H1 (cell line): ENCODE results near the gene ARHGAP6. TPM values are rescaled to one million over a fixed set of nuclear protein-coding genes. Genes with fewer than 3 reads are reported as not detected.

Experiments used
- CTCF ChIA-PET: fragments of 300-600 bp; sonication (Branson Sonifier 250); formaldehyde crosslinking; loops from one replicate; lab custom pipeline; 2021; ENCODE audit not compliant: partially characterized antibody; lab: Charles Lee
- POLR2A ChIA-PET: fragments of 300-600 bp; sonication (Branson Sonifier 250); formaldehyde crosslinking; loops from one replicate; lab custom pipeline; 2021; ENCODE audit warnings: inconsistent platforms; ENCODE audit not compliant: partially characterized antibody; lab: Charles Lee
- DNase-seq, 2 experiments: peaks; one replicate each; pipeline versions ENCODE4 v3.0.0 to v3.0.0-alpha.2; 2010 to 2022; ENCODE audit warnings: low spot score in 2 of 2, low read depth in 1 of 2, mixed read lengths in 1 of 2
- FAIRE-seq: peaks from 2 replicates; lab custom pipeline; 2011; peaks lifted over from hg19 to GRCh38; lab: Jason Lieb, UNC
- H2AFZ ChIP-seq: 2 replicates; pipeline ENCODE4 v1.8.1; 2012; ENCODE audit warnings: low read length, inconsistent platforms
- H2AK5ac ChIP-seq: 2 replicates; pipeline ENCODE4 v1.6.1; 2013; ENCODE audit warnings: low read depth, low read length
- H2BK120ac ChIP-seq: replicated peaks from 2 replicates; pipeline ENCODE3; 2013; ENCODE audit warnings: low read depth, low read length, inconsistent platforms
- H2BK12ac ChIP-seq: 2 replicates; pipeline ENCODE4 v1.6.1; 2013; ENCODE audit warnings: low read depth, low read length
- H2BK15ac ChIP-seq: 2 replicates; pipeline ENCODE4 v1.6.1; 2013; ENCODE audit warnings: low read length
- H2BK20ac ChIP-seq: 2 replicates; pipeline ENCODE4 v1.6.1; 2013; ENCODE audit warnings: low read length
- H2BK5ac ChIP-seq: 2 replicates; pipeline ENCODE4 v1.6.1; 2013; ENCODE audit warnings: low read depth, low read length
- H3K14ac ChIP-seq: 2 replicates; pipeline ENCODE4 v1.6.1; 2013; ENCODE audit warnings: inconsistent platforms; ENCODE audit not compliant: insufficient read length
- H3K18ac ChIP-seq: 2 replicates; pipeline ENCODE4 v1.6.1; 2013; ENCODE audit warnings: low read length; ENCODE audit errors: extremely low read depth
- H3K23ac ChIP-seq: 2 replicates; pipeline ENCODE4 v1.6.1; 2013; ENCODE audit warnings: inconsistent platforms; ENCODE audit not compliant: insufficient read length
- H3K23me2 ChIP-seq: 2 replicates; pipeline ENCODE4 v1.6.1; 2013; ENCODE audit warnings: low read depth, low read length
- H3K27ac ChIP-seq: 2 replicates; pipeline ENCODE4 v1.6.1; 2011; ENCODE audit warnings: low read depth, low read length, inconsistent platforms
- H3K27me3 ChIP-seq, 4 experiments: replicated peaks in 1 of 4; 1 replicate in 1 of 4; 2 replicates in 3 of 4; pipeline versions ENCODE4 v1.6.1 to v1.8.1; 2011 to 2013; ENCODE audit warnings: low read length in 3 of 4, mild to moderate bottlenecking in 3 of 4, inconsistent platforms in 2 of 4, mixed read lengths in 2 of 4, moderate library complexity in 1 of 4; ENCODE audit not compliant: control insufficient read depth in 3 of 4, insufficient read depth in 3 of 4; ENCODE audit errors: extremely low read depth in 1 of 4
- H3K36me3 ChIP-seq, 4 experiments: 2 replicates each; pipeline versions ENCODE4 v1.6.1 to v1.8.1; 2011 to 2013; ENCODE audit warnings: mild to moderate bottlenecking in 4 of 4, low read length in 3 of 4, moderate library complexity in 2 of 4, control low read depth in 1 of 4, inconsistent platforms in 1 of 4; ENCODE audit not compliant: insufficient read depth in 4 of 4, control insufficient read depth in 2 of 4
- H3K4ac ChIP-seq: replicated peaks from 2 replicates; pipeline ENCODE3; 2013; ENCODE audit warnings: low read length, low read depth, mixed read lengths, inconsistent platforms; ENCODE audit not compliant: insufficient read length
- H3K4me1 ChIP-seq, 4 experiments: replicated peaks in 1 of 4; 1 replicate in 1 of 4; 2 replicates in 3 of 4; pipeline versions ENCODE4 v1.6.1 to v1.8.1; 2011 to 2013; ENCODE audit warnings: low read length in 3 of 4, inconsistent platforms in 2 of 4, mixed read lengths in 1 of 4; ENCODE audit not compliant: insufficient read depth in 4 of 4, control insufficient read depth in 3 of 4
- H3K4me2 ChIP-seq, 2 experiments: 2 replicates each; pipeline versions ENCODE4 v1.6.1 to v1.8.1; 2011 to 2013; ENCODE audit warnings: low read depth in 2 of 2, low read length in 2 of 2, control low read depth in 1 of 2, inconsistent platforms in 1 of 2, mild to moderate bottlenecking in 1 of 2; ENCODE audit not compliant: insufficient read depth in 1 of 2
- H3K4me3 ChIP-seq, 4 experiments: fragments of 200-600, 300-600 bp in 1 of 4; sonication (generic), shearing (Covaris generic), sonication (Bioruptor Twin) in 1 of 4; 2 replicates each; pipeline versions ENCODE4 v1.5.1 to v1.8.1; 2011 to 2016; ENCODE audit warnings: low read length in 4 of 4, low read depth in 3 of 4, control low read depth in 2 of 4, inconsistent platforms in 2 of 4, mild to moderate bottlenecking in 2 of 4, mixed read lengths in 1 of 4, moderate library complexity in 1 of 4; ENCODE audit not compliant: insufficient read depth in 2 of 4; ENCODE audit errors: extremely low read depth in 1 of 4
- H3K56ac ChIP-seq: replicated peaks from 2 replicates; pipeline ENCODE3; 2013; ENCODE audit warnings: low read depth, mild to moderate bottlenecking, mixed read lengths, low read length, inconsistent platforms; ENCODE audit not compliant: insufficient read length
- H3K79me1 ChIP-seq: 2 replicates; pipeline ENCODE4 v1.6.1; 2013; ENCODE audit warnings: low read depth, low read length, control low read depth
- H3K79me2 ChIP-seq, 2 experiments: 2 replicates each; pipeline versions ENCODE4 v1.6.1 to v1.8.1; 2012 to 2013; ENCODE audit warnings: low read length in 2 of 2, mild to moderate bottlenecking in 2 of 2, inconsistent platforms in 1 of 2; ENCODE audit not compliant: insufficient read depth in 2 of 2, control insufficient read depth in 1 of 2
- H3K9ac ChIP-seq, 4 experiments: replicated peaks in 1 of 4; 1 replicate in 1 of 4; 2 replicates in 3 of 4; pipeline versions ENCODE4 v1.6.1 to v1.8.1; 2011 to 2013; ENCODE audit warnings: low read depth in 3 of 4, low read length in 3 of 4, control low read depth in 2 of 4, mild to moderate bottlenecking in 2 of 4, moderate library complexity in 2 of 4, inconsistent platforms in 1 of 4; ENCODE audit errors: extremely low read depth in 1 of 4
- H3K9me3 ChIP-seq, 2 experiments: 2 replicates each; pipeline versions ENCODE4 v1.6.1 to v1.8.1; 2012 to 2013; ENCODE audit warnings: mild to moderate bottlenecking in 2 of 2, moderate library complexity in 2 of 2, control low read depth in 1 of 2, inconsistent platforms in 1 of 2, low read depth in 1 of 2, low read length in 1 of 2, mixed read lengths in 1 of 2; ENCODE audit not compliant: insufficient read depth in 2 of 2
- H4K20me1 ChIP-seq, 2 experiments: replicated peaks in 1 of 2; 2 replicates each; pipeline versions ENCODE3 to v1.8.1; 2011 to 2013; ENCODE audit warnings: inconsistent platforms in 2 of 2, low read length in 2 of 2, mild to moderate bottlenecking in 1 of 2; ENCODE audit not compliant: insufficient read depth in 2 of 2, control insufficient read depth in 1 of 2
- H4K5ac ChIP-seq: 2 replicates; pipeline ENCODE4 v1.6.1; 2013; ENCODE audit warnings: low read length, low read depth, mixed read lengths, inconsistent platforms; ENCODE audit not compliant: insufficient read length
- H4K8ac ChIP-seq: 2 replicates; pipeline ENCODE4 v1.8.0; 2013; ENCODE audit warnings: mild to moderate bottlenecking, moderate library complexity, low read length, inconsistent platforms; ENCODE audit not compliant: insufficient read depth; ENCODE audit errors: extremely low read depth
- H4K91ac ChIP-seq: replicated peaks from 2 replicates; pipeline ENCODE3; 2013; ENCODE audit warnings: low read length, mixed read lengths, inconsistent platforms; ENCODE audit not compliant: insufficient read length
- BACH1 ChIP-seq: IDR thresholded peaks from 2 replicates; pipeline ENCODE4 v1.6.1; 2012; ENCODE audit warnings: low read length, improper control_type of control experiment
- BRCA1 ChIP-seq: IDR thresholded peaks from 2 replicates; pipeline ENCODE4 v1.6.1; 2012; ENCODE audit warnings: low read depth, low read length, improper control_type of control experiment
- E2F6 ChIP-seq: IDR thresholded peaks from 2 replicates; pipeline ENCODE4 v1.6.1; 2012; ENCODE audit warnings: inconsistent platforms
- EP300 ChIP-seq, 2 experiments: IDR thresholded peaks; 1 replicate in 1 of 2; 2 replicates in 1 of 2; pipeline ENCODE4 v1.6.1; 2011 to 2012; ENCODE audit warnings: low read depth in 2 of 2, low read length in 2 of 2, mild to moderate bottlenecking in 2 of 2, borderline replicate concordance in 1 of 2, inconsistent platforms in 1 of 2, moderate library complexity in 1 of 2
- GABPA ChIP-seq: IDR thresholded peaks from 2 replicates; pipeline ENCODE4 v1.6.1; 2011; ENCODE audit warnings: mild to moderate bottlenecking, low read length, moderate library complexity, borderline replicate concordance; ENCODE audit not compliant: insufficient read depth
- RBBP5 ChIP-seq: IDR thresholded peaks from 2 replicates; pipeline ENCODE4 v1.7.1; 2012; ENCODE audit warnings: low read depth, mild to moderate bottlenecking, inconsistent platforms, low read length, moderate library complexity, borderline replicate concordance
- SIN3A ChIP-seq, 2 experiments: IDR thresholded peaks in 1 of 2; conservative IDR thresholded peaks in 1 of 2; 2 replicates each; pipeline ENCODE4 v1.6.1; 2011 to 2012; ENCODE audit warnings: low read length in 2 of 2, improper control_type of control experiment in 1 of 2, low read depth in 1 of 2, mild to moderate bottlenecking in 1 of 2
- SIX5 ChIP-seq: IDR thresholded peaks from 2 replicates; pipeline ENCODE4 v1.6.1; 2011; ENCODE audit warnings: mild to moderate bottlenecking, low read depth, low read length
- SRF ChIP-seq: IDR thresholded peaks from 2 replicates; pipeline ENCODE4 v1.6.1; 2011; ENCODE audit warnings: mild to moderate bottlenecking, low read depth, low read length, moderate library complexity
- WGBS, 2 experiments: shearing (Covaris generic) in 1 of 2; methylation state at CpG; one replicate each; pipeline versions ENCODE4 v1.1.6 to v1.1.7; 2013 to 2015; ENCODE audit warnings: low lambda C conversion rate in 2 of 2, mixed read lengths in 2 of 2, inconsistent platforms in 1 of 2, low coverage in 1 of 2, missing lambda C conversion rate in 1 of 2; ENCODE audit not compliant: insufficient replicate concordance in 2 of 2, insufficient coverage in 1 of 2, insufficient read length in 1 of 2; ENCODE audit errors: extremely low coverage in 1 of 2, missing lambda C conversion rate in 1 of 2; 5-methylcytosine and 5-hydroxymethylcytosine counted together
- polyA plus RNA-seq, 7 experiments: library from polyadenylated mRNA; depleted of rRNA in 3 of 7; stranded (reverse) in 5 of 7; unstranded in 2 of 7; fragments of >200 nt in 5 of 7; fragments of 200-250 nt in 2 of 7; gene quantifications; 1 replicate in 5 of 7; 2 replicates in 1 of 7; 4 replicates in 1 of 7; pipeline versions ENCODE4 v1.2.1 to v1.2.3, GENCODE V29; 2011 to 2013; ENCODE audit warnings: missing spikeins in 2 of 7, mixed read lengths in 2 of 7
- total RNA-seq: library from RNA; stranded (reverse); fragmentation: NEBNext Ultra II Directional; extraction: Animal tissue kit (Norgen Biotek cat#: 25700); gene quantifications from 2 replicates; pipeline ENCODE4 v1.2.1, GENCODE V29; 2021

ARHGAP6 gene
- total and polyA plus RNA-seq, 2 of the 8 experiments (the other 6 are each of a cell fraction or from before 2014, with no cell fraction given): 0.35 to 0.82 TPM

- Histone ChIP-seq H2BK12ac (no peak overlapping the region), H4K20me1 (no peaks in the 10 kb centered on the region), H3K4ac (no peak overlapping the region), H3K4me3 (no peak overlapping the region), H3K79me1 (no peaks in the 10 kb centered on the region), H3K27me3 (no peaks in the 10 kb centered on the region), H4K8ac (no peak overlapping the region), H3K79me2 (no peaks in the 10 kb centered on the region), H3K23me2 (no peaks in the 10 kb centered on the region), H3K56ac (no peak overlapping the region), H3K4me1 (no peaks in the 10 kb centered on the region), H3K9me3 (no peaks in the 10 kb centered on the region), H2BK5ac (no peak overlapping the region), H3K4me2 (no peak overlapping the region), H4K91ac (no peak overlapping the region), H3K36me3 (no peaks in the 10 kb centered on the region), H3K18ac (no peak overlapping the region), H4K5ac (no peak overlapping the region), H2BK20ac (no peak overlapping the region), H2AK5ac (no peak overlapping the region), H3K23ac (no peak overlapping the region), H3K9ac (no peak overlapping the region), H2BK120ac (no peak overlapping the region), H2BK15ac (no peak overlapping the region), H3K14ac (no peak overlapping the region), H2AFZ (no peak overlapping the region), H3K27ac (no peak overlapping the region)
- ChIA-PET CTCF (no interaction called here), POLR2A (no interaction called here)
- DNase-seq (no peak), FAIRE-seq (no peak)
- 95% methylated on average over 2 of the region's 2 CpGs; no CpG with 5 or more reads in 1 of the 2 experiments for WGBS, 2 experiments
- no peak for TF ChIP-seq E2F6
- TF ChIP-seq RBBP5: no peak
- TF ChIP-seq EP300 (IDR thresholded peaks at IDR 0.05; ENCODE audit: borderline replicate concordance in 1 of 2, low read depth in 2 of 2, low read length in 2 of 2): no peak
- TF ChIP-seq SIN3A (conservative IDR thresholded peaks at IDR 0.05 in 1 of 2, IDR thresholded peaks at IDR 0.05 in 1 of 2; ENCODE audit: low read depth in 1 of 2, low read length in 2 of 2): no peak
- no peak for TF ChIP-seq SIX5
- TF ChIP-seq SRF: no peak
- TF ChIP-seq BACH1: no peak
- TF ChIP-seq GABPA: no peak
- no peak for TF ChIP-seq BRCA1
Measured at GRCh38 chrX:11462648-11463047, 203.1 kb downstream of the ARHGAP6 start.
